ENCODE data around the gene MALRD1. TPM values are rescaled to one million over a fixed set of nuclear protein-coding genes. Genes with fewer than 3 reads are reported as not detected.

MALRD1 gene
- total and polyA plus RNA-seq, 2 of the 8 experiments (the other 6 are each of a cell fraction or from before 2014, with no cell fraction given) = 0.32 to 0.35 TPM

- TF ChIP-seq CHD7 (IDR thresholded peaks at IDR 0.05; ENCODE audit: insufficient replicate concordance, low read length) (no peak), POLR2AphosphoS5 (IDR thresholded peaks at IDR 0.05; ENCODE audit: low read depth, low read length) (no peak), POU5F1 (IDR thresholded peaks at IDR 0.05; ENCODE audit: low read depth, low read length) (no peak), SP1 (IDR thresholded peaks at IDR 0.05; ENCODE audit: low read depth, low read length) (no peak), USF2 (IDR thresholded peaks at IDR 0.05; ENCODE audit: low read length) (no peak), NANOG (IDR thresholded peaks at IDR 0.05; ENCODE audit: insufficient read depth, low read depth, low read length, poor library complexity, severe bottlenecking) (no peak), TAF7 (optimal IDR thresholded peaks at IDR 0.05; ENCODE audit: borderline replicate concordance, low read depth, low read length) (no peak), EZH2 (IDR thresholded peaks at IDR 0.05; ENCODE audit: low read depth, low read length, severe bottlenecking) (no peak), SIRT6 (IDR thresholded peaks at IDR 0.05; ENCODE audit: low read length) (no peak), KDM1A (IDR thresholded peaks at IDR 0.05; ENCODE audit: borderline replicate concordance, low read length) (no peak)
Measured at GRCh38 chr10:19730907-19731217, 682.3 kb downstream of the MALRD1 start (continued).
